Ectodermal cell (in vitro differentiated cells): ENCODE data around the gene TRUB2. TPM values are rescaled to one million over a fixed set of nuclear protein-coding genes. Genes with fewer than 3 reads are reported as not detected.
A peak's percentile ranks its signal among the peaks of the same experiment; 100 is the strongest.

ENCODE experiments used
- H3K27ac ChIP-seq: 2 replicates; pipeline ENCODE4 v1.7.0; 2013; ENCODE audit warnings: mild to moderate bottlenecking, low read depth, low read length; ENCODE audit not compliant: insufficient read depth, poor library complexity, severe bottlenecking
- H3K27me3 ChIP-seq: 2 replicates; pipeline ENCODE4 v1.7.0; 2013; ENCODE audit warnings: mild to moderate bottlenecking, low read length; ENCODE audit not compliant: insufficient read depth, control insufficient read depth, poor library complexity, severe bottlenecking
- H3K36me3 ChIP-seq: one replicate; pipeline ENCODE4 v1.7.0; 2013; ENCODE audit warnings: low read length; ENCODE audit not compliant: control insufficient read depth, insufficient read depth
- H3K4me1 ChIP-seq: one replicate; pipeline ENCODE4 v1.7.0; 2013; ENCODE audit warnings: low read length; ENCODE audit not compliant: control insufficient read depth, insufficient read depth
- H3K4me3 ChIP-seq: 2 replicates; pipeline ENCODE4 v1.7.0; 2013; ENCODE audit warnings: low read depth, low read length, control low read depth; ENCODE audit not compliant: insufficient read depth
- H3K9me3 ChIP-seq: 2 replicates; pipeline ENCODE4 v1.7.0; 2013; ENCODE audit warnings: mild to moderate bottlenecking, low read length, moderate library complexity; ENCODE audit not compliant: control insufficient read depth
- WGBS, 2 experiments: methylation state at CpG; one replicate each; pipeline ENCODE4 v1.1.7; 2013; ENCODE audit warnings: missing lambda C conversion rate in 2 of 2; 5-methylcytosine and 5-hydroxymethylcytosine counted together
- polyA plus RNA-seq, 4 experiments: library from polyadenylated mRNA; stranded (reverse); fragments of 50-300 nt; gene quantifications; one replicate each; pipeline ENCODE4 v1.2.3, GENCODE V29; 2013

TRUB2 gene
- 36.3 TPM for polyA plus RNA-seq (2013, experiment 1 of 4)
- 35.5 TPM for polyA plus RNA-seq (2013, experiment 2 of 4)
- polyA plus RNA-seq (2013, experiment 3 of 4), result 26.4 TPM
- 29.1 TPM for polyA plus RNA-seq (2013, experiment 4 of 4)

DNA sequence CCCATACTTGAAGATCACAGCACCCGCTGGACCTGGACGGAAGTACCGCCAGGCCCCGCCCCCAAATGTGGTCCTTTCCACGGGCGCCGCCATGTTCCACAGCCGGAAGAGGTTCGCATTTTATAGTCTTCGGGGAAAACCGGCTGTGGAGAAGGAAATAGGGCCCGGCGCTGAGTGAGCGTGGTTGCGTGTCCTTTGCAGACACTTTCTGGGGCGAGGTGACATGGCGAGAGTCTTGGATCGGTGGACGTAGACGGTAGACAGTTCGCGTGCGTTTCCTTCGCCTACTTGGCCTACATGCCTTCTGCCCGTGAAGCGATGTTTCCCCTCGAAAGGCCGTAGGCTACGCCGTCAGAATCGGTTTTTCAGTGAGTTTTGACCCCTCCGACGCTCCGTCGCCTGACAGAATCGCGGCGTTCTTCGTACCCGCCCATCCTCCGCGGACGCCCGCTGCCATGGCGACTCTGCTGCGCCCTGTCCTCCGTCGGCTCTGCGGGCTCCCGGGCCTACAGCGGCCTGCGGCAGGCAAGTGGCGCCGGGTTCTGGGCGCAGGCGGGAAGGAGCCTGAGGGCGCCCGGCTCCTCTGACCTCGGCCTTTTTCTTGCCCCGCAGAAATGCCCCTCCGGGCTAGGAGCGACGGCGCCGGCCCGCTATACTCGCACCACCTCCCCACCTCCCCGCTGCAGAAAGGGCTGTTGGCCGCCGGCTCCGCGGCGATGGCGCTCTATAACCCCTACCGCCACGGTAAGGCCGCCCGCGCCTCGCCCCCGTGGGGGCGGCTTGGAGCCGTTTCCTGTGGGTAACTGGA, at the start of gene TRUB2, which contains the start of gene COQ4:
TRUB2 (minus strand) TSS at position 44 of the 808 bp plus-strand sequence; CDS start at position 5, 39 bp downstream.
COQ4 (plus strand) TSS at position 436 of the 808 bp plus-strand sequence; CDS start at position 456, 20 bp downstream.
- Histone ChIP-seq H3K27me3 (no peaks in the 10 kb centered on the region), H3K4me1 (peaks cover 10% of the 10 kb centered on the region), H3K27ac (peak within 1 kb of the TSS; percentile 88), H3K36me3 (peaks cover 8% of the 10 kb centered on the region), H3K4me3 (peak within 1 kb of the TSS; percentile 92), H3K9me3 (no peaks in the 10 kb centered on the region)
- 0% methylated on average over 83 of the region's 83 CpGs for whole genome bisulfite sequencing, 2 experiments

DNA sequence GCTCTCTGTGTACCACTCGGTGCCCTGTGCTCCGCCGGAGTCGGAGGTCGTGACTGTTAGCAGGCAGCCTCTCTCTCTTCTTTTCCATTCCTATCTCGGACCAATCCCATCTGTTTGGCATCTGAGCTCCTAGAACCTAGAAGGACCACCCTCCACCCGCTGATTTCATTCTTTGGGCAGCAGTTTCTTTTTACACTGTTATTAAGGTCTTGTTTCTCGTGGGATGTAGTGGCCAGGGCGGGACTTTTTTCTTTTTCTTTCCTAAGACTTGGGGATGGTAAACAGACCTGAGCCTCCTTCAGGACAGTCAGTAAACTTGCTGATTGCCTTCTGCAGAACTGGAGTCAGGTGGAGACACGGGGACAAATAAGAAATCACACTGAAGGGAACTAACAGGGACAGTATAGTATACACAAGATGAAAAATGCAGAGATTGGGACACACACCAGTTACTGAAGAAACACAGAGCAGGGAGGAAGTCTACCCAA, 49.4 kb upstream of the TRUB2 start:
- no peaks in the 10 kb centered on the region for H3K36me3 ChIP-seq
- WGBS, 2 experiments, result 1 to 3% methylated on average over 9 to 10 of the region's 10 CpGs
- peaks cover 10% of the 10 kb centered on the region for H3K4me1 ChIP-seq
- H3K9me3 ChIP-seq, result no peaks in the 10 kb centered on the region
- peaks cover 12% of the 10 kb centered on the region for H3K27me3 ChIP-seq
- peak overlapping the region; percentile 83 for H3K4me3 ChIP-seq
- H3K27ac ChIP-seq, result no peak overlapping the region

GRCh38 chr9:128370752-128371629, 48.7 kb upstream of the TRUB2 start, which contains the start of gene URM1:
Gene URM1 (plus strand): TSS chr9:128371374. CDS start chr9:128371381, 7 bp downstream.
- Histone ChIP-seq H3K4me1 (peaks cover 10% of the 10 kb centered on the region), H3K4me3 (peak within 1 kb of the TSS; percentile 83), H3K9me3 (no peaks in the 10 kb centered on the region), H3K36me3 (no peaks in the 10 kb centered on the region), H3K27ac (peak within 1 kb of the TSS; percentile 60), H3K27me3 (peaks cover 15% of the 10 kb centered on the region)
- whole genome bisulfite sequencing, 2 experiments, result 1% methylated on average over 55 of the region's 55 CpGs

GRCh38 chr9:128370367-128370751, 48.1 kb upstream of the TRUB2 start:
- peaks cover 15% of the 10 kb centered on the region for H3K27me3 ChIP-seq
- H3K4me3 ChIP-seq, result peak overlapping the region; percentile 83
- peaks cover 16% of the 10 kb centered on the region for H3K4me1 ChIP-seq
- no peaks in the 10 kb centered on the region for H3K9me3 ChIP-seq
- H3K27ac ChIP-seq, result no peak overlapping the region
- no peaks in the 10 kb centered on the region for H3K36me3 ChIP-seq

DNA sequence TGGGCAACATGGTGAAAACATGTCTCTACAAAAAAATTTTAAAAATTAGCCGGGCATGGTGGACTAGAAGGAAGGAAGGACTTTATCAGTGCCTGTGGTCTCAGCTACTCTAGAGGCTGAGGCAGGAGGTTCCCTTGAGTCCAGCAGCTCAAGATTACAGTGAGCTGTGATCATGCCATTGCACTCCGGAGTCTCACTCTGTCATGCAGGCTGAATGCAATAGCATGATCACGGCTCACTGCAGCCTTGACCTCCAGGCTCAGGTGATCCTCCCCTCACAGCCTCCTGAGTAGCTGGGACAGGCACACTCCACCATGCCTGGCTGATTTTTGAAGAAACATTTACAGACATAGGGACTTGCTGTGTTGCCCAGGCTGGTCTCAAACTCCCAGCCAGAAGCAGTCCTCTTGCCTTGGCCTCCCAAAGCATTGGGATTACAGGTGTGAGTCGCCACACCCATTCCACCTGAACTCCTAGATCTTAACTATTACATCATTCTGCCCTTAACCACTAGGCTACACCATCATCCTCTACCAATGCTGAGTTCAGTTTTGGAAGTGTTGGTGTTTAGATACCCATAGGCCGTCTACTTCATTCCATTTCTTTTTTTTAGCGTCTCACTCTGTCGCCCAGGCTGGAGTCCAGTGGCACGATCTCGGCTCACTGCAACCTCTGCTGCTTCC, 46.9 kb upstream of the TRUB2 start:
- peaks cover 16% of the 10 kb centered on the region for H3K27me3 ChIP-seq
- H3K27ac ChIP-seq, result no peak overlapping the region
- H3K4me1 ChIP-seq, result peaks cover 26% of the 10 kb centered on the region
- H3K36me3 ChIP-seq, result no peaks in the 10 kb centered on the region
- H3K9me3 ChIP-seq, result no peaks in the 10 kb centered on the region
- 93 to 96% methylated on average over 9 of the region's 9 CpGs for WGBS, 2 experiments
- no peak overlapping the region for H3K4me3 ChIP-seq

DNA sequence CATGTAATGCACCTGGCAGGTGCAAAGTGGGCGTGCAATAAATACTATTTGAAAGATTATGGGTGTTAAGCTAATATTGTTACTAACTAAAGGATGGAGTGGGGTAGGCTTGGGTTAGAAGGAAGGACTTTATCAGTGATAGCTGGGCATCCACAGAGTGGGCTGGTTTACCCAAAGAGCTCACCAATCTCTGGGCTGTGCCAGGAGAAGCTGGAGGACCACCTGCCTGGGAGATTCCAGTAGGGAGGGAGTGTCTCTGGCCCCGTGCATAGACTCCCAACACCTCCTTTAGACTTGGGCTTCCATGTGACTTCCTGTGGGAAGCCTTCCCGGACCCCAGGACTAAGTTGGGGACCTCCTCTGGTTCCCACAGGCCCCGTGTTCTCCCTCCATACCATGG, 43.3 kb upstream of the TRUB2 start:
- Histone ChIP-seq H3K4me3 (no peak overlapping the region), H3K27me3 (peaks cover 35% of the 10 kb centered on the region), H3K9me3 (no peaks in the 10 kb centered on the region), H3K4me1 (peaks cover 31% of the 10 kb centered on the region), H3K36me3 (no peaks in the 10 kb centered on the region), H3K27ac (peak overlapping the region; percentile 99)
- 43 to 47% methylated on average over 4 of the region's 4 CpGs for WGBS, 2 experiments

DNA sequence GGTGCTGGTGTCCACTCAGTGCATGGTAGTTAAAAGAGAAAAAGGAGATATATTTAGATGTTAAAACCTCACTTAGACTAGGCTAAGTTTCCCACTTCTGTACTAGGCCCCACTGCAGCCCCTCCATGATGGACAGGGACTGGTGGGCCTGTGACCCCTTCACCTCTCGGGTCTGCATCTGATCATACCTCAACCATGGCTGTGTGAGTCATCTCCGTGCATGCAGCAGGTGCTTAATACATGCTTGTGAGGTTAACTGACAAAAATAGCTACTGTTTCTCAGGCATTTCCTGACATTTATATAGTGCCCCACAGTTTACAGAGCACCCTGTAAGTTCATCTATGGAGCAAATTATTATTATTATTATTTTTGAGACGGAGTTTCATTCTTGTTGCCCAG, 40.5 kb upstream of the TRUB2 start:
- H3K27ac ChIP-seq, result no peak overlapping the region
- no peak overlapping the region for H3K4me3 ChIP-seq
- 92 to 98% methylated on average over 3 of the region's 3 CpGs for WGBS, 2 experiments
- H3K9me3 ChIP-seq, result no peaks in the 10 kb centered on the region
- H3K27me3 ChIP-seq, result peaks cover 34% of the 10 kb centered on the region
- no peaks in the 10 kb centered on the region for H3K36me3 ChIP-seq
- H3K4me1 ChIP-seq, result peaks cover 26% of the 10 kb centered on the region

GRCh38 chr9:128361986-128362646, 39.9 kb upstream of the TRUB2 start:
- Histone ChIP-seq H3K4me3 (no peak overlapping the region), H3K27ac (no peak overlapping the region), H3K4me1 (peaks cover 26% of the 10 kb centered on the region), H3K27me3 (peaks cover 27% of the 10 kb centered on the region), H3K9me3 (no peaks in the 10 kb centered on the region), H3K36me3 (no peaks in the 10 kb centered on the region)
- 23 to 24% methylated on average over 20 of the region's 20 CpGs for WGBS, 2 experiments

DNA sequence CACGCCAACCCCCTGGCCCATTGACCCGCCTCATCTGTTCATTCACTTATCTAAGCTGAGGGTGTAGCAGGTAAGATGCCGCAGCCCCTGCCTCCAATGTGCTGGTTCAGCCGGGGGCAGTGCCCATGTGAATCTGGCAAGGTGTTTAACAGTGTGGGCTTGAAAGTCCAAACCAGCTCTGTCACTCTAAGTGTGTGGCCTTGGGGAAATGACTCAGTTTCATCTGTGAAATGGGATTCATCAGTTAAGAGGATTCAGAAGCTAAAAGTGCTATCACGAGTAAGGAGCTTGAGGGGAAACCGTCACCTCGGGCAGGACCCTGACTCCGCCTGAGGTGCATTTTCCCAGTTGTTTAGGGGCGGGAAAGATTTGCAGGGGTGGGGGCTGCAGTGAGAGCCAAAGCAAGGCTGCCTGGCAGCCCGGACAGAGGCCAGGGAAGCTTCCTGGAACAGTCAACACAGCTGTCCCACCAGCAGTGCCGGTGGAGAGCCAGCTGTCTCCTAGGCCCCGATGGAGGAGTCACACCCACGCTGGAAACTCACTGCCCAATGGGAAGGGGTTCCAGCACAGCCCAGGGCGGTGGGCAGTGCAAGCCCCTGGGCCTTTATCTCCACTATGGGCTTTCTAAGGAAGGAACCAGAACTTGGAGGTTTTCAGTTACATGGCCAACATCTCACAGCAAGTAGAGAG, 39.2 kb upstream of the TRUB2 start:
- H3K4me3 ChIP-seq, result no peak overlapping the region
- peaks cover 26% of the 10 kb centered on the region for H3K4me1 ChIP-seq
- no peak overlapping the region for H3K27ac ChIP-seq
- H3K36me3 ChIP-seq, result no peaks in the 10 kb centered on the region
- 70 to 73% methylated on average over 14 of the region's 14 CpGs for WGBS, 2 experiments
- peaks cover 21% of the 10 kb centered on the region for H3K27me3 ChIP-seq
- no peaks in the 10 kb centered on the region for H3K9me3 ChIP-seq
